RPMI8226 (cell line): ENCODE data around the gene ALOX5AP.

Experiments
- DNase-seq: peaks from one replicate; pipeline ENCODE4 v3.0.0-alpha.2; 2015

ALOX5AP gene

DNA sequence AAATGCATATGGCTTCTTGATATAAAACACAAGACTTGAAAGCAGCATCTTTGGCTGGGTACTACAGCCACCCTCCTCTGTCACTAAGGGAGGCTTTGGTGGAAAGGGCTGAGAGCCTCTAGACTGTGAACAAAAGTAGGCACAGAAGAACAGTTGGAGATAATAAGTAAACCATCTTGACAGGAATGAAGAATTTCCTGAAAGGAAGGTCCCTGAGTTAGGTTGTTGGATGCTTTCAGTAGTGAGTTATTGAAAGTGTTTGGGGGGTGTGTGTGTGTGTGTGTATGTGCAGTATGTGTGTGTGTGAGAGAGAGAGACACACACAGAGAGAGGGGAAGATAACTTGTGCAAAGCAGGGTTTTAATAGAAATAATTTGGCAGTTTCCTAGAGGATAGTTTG, 38.2 kb downstream of the ALOX5AP start:
- no peak for DNase-seq

GRCh38 chr13:30774214-30774730, 38.9 kb downstream of the ALOX5AP start:
- no peak for DNase-seq

DNA sequence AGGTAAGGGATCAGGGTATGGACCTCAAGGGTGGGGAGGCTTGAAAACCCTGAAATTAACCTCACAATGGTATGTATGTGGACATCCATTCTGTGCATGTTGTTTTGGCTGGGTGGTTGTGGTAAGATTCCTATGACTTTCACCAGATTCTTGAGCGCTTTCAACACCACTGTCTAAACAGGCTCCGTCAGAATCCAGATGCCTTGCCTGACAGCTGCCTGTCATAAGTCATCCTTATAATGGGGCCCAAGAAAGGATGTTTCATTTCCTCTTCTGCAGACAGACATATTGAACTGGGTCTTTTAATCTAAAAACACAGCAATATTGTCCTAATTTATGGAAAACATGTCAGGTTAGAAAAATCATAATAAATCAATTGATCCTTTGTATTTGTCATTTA, 41.3 kb downstream of the ALOX5AP start:
- DNase-seq = no peak

DNA sequence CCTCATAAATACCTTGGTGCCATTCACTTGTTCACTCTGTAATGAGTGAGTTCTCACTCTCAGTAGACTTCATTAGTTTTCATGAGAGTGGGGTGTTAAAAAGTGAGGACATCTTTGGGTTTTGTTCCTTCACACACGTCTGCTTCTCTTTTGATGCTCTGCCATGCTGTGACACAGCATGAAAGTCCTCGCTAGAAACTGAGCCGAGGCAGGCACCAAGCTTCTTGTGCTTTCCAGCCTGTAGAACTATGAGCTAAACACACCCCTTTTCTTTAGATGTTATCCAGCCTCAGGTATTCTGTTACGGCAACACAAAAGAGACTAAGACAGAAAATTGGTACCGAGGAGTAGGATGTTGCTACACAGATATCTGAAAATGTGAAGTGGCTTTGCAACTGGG, 43.7 kb downstream of the ALOX5AP start:
- no peak for DNase-seq

DNA sequence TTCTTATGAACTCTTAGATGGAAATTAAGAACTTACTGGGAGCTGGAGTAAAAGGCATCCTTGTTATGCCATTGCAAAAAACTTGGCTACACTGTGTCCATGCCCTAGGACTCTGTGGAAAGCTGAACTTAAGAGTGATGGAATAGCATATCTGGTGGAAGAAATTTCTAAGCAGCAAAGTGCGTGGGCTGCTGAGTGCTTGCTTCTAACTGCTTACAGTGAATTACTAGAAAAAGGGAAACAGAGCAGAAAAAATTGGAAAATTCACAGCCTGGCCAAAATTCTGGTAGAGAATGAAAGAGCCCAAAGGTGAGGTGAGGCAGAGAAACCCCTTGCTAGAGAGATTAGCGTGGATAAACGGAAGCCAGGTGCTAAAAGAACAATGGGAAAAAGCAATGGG, 44.3 kb downstream of the ALOX5AP start:
- no peak for DNase-seq

DNA sequence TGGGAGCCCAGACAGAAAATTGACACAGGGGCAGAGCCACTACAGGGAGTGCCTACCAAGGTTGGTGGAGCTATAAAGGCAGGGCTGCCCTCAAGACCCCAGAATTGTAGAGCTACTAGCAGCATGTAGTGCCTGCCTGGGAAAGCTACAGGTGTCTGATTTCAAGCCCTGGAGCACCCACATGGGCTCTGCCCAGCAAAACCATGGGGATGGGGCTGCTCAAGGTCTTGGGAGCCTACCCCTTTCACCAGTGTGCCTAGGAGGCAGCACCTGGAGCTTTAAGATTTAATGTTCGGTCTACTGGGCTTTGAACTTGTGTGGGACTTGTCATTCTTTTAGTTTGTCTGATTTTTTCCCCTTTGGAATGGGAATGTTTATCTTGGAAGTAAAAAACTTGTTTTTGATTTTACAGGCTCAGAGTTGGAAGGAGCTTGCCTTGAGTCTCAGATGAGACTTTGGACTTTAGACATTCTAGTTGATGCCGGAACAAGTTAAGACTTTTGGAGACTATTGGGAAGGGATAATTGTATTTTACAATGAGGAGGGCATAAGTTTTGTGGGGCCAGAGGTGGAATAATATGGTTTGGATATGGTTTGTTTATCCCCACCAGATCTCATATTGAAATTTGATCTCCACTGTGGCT, 45.1 kb downstream of the ALOX5AP start:
- no peak for DNase-seq

GRCh38 chr13:30785191-30785850, 50.0 kb downstream of the ALOX5AP start:
- DNase-seq = no peak

GRCh38 chr13:30786648-30787047, 51.3 kb downstream of the ALOX5AP start:
- DNase-seq = no peak

- no peak for DNase-seq
Observed at GRCh38 chr13:30787738-30788525, 52.6 kb downstream of the ALOX5AP start.

DNA sequence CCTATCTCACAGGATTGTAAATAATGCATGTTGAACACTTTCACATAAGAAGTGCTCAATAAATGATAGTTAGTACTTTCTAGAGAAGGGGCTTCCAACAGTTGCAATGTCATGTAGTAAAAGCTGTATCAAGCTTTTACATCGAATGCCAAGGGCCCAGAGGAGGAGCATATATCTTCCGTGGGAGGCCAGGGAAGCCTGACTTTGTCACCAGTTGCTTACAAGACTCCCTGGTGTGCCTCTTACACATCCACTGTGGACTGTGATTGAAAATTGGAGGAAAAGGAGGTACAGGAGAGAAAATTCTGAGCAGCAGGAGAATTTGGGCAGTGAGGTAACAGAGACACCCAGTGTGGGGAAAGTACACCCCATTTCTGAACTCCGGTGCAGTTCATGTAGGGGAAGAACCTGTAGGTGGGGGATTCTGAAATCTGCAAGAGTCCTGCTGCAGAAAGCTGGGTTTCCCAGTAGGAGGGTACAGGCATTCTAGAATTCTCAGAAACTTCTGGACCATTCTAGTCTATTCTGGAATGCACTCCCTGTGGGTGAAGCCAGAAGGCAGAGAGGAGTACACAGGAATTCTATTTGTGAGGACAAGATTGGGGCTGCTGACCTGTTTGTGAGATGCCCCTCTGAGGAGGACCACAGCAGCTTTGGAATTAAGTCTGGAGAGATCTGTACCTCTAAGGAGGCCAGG, 54.0 kb downstream of the ALOX5AP start:
- no peak for DNase-seq

DNA sequence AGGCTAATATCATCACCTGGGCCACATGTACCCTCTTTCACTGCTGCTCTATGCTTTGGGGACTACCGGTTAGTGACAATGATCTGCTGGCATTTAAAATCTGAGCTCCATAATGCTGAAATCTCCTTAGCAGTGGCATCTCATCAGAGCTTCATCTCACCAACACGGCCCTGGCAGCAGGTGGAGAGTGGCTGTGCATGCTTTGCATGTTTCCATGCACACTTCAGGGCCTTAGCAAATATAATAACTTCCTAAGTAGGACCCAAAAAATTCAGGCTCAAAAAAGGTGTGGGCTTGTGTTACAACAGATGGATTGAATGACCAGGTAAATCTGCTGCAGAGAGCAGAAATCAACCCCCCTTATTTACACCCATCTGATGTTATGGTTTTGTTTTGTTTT, 55.2 kb downstream of the ALOX5AP start:
- no peak for DNase-seq

- no peak for DNase-seq
Observed at GRCh38 chr13:30791354-30792001, 56.1 kb downstream of the ALOX5AP start.

- peak; percentile 15 for DNase-seq
Observed at GRCh38 chr13:30792285-30793000, 57.1 kb downstream of the ALOX5AP start.

DNA sequence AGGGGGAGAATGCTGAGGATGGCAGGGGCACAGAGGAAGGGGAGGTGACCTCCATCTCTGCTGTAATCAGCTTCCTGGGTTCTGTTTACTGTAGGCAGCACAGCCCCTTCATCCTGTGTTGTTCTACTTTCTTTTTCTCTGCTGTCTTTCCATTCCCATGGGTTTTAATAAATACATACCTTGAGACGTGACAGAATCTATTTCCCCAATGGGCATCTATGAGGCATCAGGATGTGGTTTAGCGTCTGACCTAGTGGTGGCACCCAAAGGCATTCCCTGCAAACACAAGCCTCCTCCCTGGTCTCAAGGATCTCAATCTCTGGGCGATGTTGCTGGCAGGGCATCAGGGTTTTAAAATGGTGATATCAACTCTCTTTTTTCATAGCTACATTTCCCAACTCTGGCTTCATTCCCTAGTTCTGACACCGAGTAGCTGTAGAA, 60.8 kb downstream of the ALOX5AP start:
- DNase-seq = no peak

GRCh38 chr13:30796631-30797601, 61.6 kb downstream of the ALOX5AP start:
- no peak for DNase-seq

DNA sequence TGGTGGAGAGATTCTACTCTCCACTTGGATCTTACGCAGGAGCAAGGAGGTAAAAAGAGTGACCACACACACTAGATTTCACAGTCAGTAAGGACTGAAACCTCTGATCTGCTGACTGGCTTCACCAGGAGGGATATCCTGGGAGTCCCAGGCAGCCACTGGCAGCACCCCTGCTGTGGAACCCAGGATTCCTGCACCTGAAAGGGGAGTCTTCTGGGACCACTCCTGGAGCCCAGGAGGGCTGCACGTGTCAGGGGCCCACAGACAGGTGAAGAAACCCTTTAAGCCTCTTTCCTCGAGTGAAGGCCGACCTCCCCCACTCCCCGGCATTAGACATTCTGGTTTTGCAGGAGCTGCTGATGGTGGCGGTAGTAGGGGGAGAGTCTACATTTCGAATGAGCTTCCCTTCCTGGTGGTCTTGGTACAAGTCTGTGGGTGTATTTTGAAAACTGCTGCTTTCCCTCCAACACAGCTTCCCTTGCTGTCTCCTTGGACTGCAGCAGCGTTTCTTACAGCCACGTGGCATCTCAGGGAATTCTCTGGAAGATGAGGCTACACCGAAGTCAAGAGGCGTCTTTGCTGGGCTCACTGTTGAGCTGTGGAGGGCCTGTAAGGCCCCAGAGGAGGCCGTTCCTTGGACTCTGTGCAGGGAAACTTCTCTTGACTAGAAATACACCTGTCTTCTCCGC, 62.6 kb downstream of the ALOX5AP start:
- DNase-seq = no peak

DNA sequence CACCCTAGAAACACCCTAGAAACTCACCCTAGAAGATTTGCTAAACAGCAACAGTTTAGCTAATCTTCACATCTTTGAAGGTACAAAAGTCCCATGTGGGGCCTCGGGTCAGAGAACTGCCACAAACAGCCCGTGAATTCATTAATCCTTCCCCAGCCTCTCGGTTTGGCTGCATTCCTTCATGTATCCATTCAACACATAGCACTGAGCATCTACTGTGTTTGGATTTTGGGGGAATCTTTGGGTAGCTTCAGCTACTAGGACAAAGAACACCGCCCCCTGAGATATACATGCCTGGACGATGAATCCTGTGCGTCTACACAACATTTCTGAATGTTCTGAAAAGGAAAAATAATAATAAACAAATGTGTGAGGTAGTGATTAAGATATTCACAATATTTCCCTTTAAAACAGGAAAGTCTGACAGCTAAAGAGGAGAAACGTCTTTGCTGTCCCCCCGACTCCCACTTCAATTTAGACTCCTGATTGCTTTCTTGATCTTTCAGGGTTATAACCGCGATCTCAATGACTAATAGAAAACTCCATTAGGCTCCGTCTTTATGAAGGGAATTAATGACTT, 63.5 kb downstream of the ALOX5AP start:
- no peak for DNase-seq

DNA sequence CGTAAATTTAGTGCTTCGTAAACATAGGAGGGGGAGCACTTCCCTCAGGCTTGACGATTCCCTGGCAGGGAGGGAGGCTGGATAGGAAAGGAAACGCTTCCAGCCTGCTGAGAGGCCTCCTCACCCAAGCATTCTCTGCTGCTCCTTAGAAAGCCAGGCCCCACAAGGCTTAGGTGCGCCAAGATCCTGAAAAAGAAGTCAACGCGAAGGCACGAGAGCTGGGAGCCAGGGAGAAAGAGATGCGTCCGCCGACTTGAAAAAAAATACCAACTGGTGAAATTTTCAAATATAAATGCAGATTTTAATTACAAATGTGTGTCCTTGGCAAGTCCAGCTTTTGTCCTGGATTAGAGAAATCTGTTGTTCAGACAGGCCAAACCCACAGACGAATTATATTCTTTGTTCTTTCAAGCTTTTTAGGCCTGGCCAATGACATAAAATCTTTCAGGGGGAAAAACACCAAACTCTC, 64.0 kb downstream of the ALOX5AP start:
- DNase-seq = no peak

DNA sequence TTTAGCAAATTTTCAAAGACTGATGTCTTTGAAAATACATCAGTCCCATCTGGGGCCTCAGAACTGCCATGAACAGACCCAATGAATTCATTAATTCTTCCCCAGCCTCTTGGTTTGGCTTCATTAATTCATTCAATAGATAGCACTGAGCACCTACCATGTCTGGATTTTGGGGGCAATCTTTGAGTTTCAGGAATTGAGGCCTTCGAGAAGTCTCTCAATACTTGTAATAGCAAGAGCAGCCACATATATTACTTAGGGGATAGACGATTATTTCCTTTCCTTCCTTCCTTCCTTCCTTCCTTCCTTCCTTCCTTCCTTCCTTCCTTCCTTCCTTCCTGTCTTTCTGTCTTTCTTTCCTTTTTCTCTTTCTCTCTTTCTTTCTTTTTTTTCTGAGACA, 64.8 kb downstream of the ALOX5AP start:
- DNase-seq = no peak

DNA sequence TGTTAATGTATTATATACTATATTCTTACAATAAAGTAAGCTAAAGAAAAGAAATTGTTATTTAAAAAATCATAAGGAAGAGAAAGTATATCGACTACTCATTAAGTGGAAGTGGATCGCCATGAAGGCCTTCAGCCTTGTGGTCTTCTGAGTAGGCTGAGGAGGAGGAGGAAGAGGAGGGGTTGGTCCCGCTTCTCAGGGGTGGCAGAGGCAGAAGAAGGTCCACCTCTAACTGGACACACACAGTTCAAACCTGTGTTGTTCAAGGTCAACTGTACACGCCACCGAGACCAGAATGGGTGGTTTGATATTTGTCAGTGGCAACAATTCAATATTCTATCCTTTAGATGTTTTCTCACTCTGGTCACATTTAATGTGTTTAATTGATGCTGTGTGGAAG, 67.2 kb downstream of the ALOX5AP start:
- DNase-seq = no peak
